Stimulated activated CD8-positive, alpha-beta memory T cell treated with anti-CD3 and anti-CD28 coated beads, Interleukin-7, amount 100 ng/mL, for 4 hours (primary cell): ENCODE measurements around the gene SPSB1.
A peak's percentile ranks its signal among the peaks of the same experiment; 100 is the strongest.

ENCODE experiments used
- DNase-seq, 2 donors: peaks; one replicate each; pipeline ENCODE4 v3.0.0-alpha.2; 2020; ENCODE audit warnings: low read depth in 2 of 2

The SPSB1 gene

DNA sequence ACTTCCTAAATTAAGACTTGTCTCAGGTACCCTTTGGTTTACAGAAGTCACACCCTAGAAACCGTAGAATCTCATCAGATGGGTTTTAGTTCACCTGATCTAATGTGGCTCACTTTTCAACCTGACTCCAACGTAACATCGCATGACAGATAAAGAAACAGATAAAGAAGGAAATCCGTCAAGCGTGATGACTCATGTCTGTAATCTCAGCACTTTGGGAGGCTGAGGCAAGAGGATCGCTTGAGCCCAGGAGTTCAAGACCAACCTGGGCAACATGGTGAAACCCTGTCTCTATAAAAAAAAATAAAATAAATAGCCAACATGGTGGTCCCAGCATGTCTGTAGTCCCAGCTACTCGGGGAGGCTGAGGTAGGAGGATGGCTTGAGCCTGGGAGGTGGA lies 97.3 kb downstream of the SPSB1 start:
- no peak for DNase-seq

DNA sequence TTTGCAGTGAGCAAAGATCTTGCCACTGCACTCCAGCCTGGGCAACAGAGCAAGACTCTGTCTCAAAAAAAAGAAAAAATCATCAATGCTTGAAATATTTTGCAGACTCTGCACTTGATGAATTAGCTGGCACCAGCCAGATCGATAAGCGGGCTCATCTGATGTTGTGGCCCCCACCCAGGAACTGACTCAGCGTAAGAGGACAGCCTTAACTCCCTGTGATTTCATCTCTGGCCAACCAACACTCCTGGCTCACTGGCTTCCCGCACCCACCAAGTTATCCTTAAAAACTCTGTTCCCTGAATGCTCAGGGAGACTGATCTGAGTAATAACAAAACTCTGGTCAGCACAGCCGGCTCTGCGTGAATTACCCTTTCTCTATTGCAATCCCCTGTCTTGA lies 98.9 kb downstream of the SPSB1 start:
- DNase-seq, result no peak

DNA sequence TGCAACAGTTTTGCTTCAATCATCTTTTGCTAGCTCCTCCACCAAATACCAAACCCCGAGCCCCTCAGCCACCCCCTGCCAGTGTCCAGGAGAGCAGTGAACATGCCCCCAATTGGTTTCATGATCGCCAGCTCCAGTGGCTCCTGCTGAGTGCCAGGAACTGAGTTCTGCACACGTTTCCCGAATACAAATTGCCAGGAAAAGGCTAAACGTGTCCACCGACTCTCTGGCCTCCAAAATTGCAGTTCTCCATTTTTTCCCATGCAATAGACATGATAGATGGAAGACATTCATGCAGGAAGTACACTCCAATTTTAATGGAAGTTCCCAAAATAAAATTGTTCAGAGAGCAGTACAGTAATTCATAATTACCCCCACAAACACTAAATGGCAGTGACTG lies 101.3 kb downstream of the SPSB1 start:
- no peak for DNase-seq

DNA sequence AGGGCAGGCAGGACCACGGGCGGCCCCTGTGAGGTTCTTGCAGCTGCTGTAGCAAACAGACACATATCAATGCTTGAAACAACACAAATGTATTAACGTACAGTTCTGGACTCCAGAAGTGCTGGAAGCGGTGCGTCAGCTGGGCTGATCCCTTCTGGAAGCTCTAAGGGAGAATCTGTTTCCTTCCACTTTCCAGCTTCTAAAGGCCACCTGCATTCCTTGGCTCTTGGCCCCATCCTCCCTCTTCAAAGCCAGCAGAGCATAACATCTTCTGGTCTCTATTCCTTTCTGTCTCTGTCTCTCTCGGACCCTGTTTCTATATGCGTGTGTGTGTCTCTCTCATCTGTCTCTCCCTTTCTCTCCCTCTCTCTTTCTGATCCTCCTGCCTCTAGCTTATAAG lies 102.3 kb downstream of the SPSB1 start:
- DNase-seq, result no peak

DNA sequence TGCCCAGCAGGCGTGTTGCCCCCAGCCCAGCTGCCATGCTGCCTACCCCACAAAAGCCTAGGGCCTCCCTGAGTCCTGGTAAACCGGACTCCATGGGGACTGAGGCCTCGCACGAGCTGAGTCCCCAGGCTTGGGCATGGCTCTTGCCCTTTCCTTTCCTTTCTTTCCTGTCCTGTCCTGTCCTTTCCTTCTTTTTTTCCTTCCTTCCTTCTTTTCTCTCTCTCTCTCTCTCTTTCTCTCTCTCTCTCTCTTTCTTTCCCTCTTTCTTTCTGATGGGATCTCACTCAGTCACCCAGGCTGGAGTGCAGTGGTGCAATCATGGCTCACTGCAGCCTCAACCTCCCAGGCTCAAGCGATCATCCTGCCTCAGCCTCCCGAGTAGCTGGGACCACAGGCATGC lies 104.4 kb downstream of the SPSB1 start:
- no peak for DNase-seq

DNA sequence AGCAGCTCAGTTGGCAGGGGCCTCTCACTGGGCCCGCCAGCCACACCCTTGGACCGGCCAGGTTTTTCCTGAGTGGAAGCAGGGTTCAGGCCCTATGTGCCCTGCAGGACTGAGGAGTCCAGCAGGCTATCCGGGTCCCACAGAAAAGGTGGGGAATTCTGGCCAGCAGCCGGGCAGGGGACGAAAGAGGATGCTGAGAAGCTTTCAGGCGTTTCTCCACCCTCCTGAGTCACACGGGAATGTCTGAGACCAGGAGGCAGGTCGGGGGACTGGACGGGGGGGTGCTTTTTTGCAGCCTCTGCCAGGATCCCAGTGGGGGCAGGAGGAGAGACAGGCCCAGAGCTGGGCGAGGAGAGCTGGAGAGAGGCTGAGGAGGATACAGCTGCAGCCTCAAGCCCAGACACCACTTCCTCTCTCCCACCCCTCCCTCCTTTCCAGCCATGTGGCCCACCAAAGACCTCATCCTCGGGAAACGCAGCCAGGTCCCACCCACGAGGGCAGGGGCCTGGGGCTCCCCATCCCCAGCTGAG lies 105.4 kb downstream of the SPSB1 start:
- DNase-seq, result no peak

DNA sequence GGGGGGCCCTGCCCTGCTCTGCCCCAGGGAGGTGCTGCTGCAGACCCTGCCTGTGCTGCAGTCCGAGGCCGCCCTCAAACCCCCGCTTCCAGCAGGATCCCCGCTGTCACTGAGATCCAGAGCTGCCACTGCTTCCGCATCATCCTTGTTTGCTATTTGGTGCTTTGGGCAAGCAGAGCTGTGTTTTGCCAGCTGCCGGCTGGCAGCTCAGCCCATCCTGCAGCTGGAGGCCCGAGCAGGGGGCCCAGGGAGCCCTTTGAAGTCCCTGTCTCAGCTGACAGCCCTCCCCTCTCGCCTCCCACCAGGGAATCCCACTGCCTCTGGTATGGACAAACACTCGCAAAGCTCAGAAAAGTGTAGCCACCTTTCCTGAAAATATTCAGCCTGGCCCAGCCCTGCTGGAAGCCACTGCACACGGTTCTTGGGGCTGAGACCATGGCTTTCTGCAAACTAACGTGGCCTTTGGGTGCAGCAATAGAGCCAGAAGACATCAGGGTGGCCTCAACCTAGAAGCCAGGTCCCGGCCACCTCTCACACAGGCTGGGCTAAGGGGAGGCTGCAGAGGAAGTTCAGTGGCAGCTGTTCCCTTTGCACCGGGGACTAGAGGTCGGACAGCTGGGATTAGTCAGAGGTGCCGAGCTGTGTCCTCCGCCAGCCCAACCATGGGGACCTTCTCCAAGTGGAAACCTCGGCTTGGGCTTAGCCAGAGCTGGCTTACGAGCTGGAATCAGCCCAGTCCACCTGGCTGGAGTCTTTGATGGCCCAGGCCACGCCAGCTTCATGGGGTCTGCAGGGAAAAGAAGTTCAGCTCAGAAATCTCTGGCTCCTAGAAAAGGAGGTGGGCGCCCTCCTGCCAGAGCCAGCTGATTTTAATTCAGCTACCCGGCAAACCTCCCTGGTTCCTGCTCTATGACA lies 107.1 kb downstream of the SPSB1 start:
- DNase-seq, result no peak

DNA sequence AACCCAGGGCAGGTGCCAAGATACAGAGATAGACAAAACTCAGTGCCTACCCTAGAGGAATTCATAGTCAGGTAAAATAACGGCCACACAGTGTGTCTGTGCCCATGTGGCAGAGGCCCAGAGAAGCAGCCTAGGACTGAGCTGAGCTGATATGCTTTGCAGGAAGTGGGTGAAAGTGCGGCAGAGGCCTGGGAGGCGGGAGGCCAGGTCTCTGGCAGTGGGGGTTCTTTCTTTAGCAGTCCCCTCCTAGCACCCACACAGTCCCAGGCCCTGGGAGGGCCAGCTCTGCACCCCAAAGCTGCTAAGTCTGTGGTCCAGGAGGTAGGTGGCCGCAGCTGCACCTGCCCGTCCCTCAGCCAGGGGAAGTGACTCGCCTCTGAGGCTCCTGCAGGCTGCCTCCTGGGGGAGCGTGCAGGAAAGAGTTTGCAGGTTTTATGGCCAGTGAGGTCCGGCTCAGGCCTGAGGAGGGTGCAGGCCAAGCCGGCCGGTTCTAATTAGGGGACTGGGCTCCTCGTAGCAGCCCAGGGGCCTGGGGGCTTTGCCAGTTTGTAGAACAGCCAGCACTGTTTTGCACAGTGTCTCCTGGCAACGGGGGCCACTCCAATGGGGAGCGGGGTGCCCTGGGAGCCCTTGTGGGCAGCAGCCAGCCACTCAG lies 107.9 kb downstream of the SPSB1 start:
- no peak for DNase-seq

DNA sequence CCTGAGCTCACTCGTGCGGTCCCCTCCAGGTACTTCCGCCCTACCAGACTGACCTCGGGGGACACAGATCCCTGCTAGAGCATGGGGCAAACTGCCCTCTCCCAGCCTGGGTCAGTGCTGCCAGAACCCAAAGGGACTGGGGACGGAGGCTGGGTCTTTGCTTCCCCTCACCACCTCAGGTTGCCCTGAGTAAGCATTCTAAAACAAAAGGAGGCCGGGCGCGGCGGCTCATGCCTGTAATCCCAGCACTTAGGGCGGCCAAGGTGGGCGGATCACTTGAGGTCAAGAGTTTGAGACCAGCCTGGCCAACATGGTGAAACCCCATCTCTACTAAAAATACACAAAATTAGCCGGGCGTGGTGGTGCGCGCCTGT lies 108.4 kb downstream of the SPSB1 start:
- DNase-seq, result no peak

DNA sequence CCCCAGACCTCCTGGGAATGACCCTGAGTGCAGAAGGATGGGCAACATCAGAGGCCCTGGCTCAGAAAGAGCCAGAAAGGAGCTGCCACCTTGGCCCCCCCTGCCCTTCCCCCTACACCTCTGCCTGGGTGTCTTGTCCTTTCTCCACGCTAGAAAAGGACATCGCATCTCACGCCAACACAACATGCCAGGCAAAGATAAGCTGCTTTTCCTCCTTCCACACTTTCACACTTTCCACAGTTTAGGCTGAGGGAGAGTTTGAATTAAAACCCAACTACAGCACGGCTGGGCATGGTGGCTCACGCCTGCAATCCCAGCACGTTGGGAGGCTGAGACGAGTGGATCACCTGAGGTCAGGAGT lies 109.5 kb downstream of the SPSB1 start:
- no peak for DNase-seq

DNA sequence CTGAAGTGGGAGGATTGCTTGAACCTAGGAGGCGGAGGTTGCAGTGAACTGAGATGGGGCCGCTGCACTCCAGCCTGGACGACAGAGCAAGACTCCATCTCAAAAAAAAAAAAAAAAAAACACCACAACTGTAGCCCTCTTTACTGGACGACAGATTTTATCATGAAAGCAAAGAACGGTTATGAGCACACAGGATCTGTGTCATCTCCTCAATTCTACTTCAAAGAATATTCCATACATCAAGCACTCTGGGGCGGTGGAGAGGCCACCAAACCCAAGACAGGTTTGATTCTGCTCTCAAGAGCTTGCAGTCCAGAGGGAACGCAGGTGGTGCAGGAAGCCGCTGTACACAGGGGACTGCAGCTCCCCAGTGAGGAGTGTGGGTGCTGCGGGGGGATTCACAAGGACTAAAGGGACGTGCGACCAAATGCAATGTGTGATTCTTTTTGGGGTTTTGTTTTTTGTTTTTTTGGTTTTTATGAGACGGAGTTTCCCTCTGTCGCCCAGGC lies 110.1 kb downstream of the SPSB1 start:
- DNase-seq, result no peak

DNA sequence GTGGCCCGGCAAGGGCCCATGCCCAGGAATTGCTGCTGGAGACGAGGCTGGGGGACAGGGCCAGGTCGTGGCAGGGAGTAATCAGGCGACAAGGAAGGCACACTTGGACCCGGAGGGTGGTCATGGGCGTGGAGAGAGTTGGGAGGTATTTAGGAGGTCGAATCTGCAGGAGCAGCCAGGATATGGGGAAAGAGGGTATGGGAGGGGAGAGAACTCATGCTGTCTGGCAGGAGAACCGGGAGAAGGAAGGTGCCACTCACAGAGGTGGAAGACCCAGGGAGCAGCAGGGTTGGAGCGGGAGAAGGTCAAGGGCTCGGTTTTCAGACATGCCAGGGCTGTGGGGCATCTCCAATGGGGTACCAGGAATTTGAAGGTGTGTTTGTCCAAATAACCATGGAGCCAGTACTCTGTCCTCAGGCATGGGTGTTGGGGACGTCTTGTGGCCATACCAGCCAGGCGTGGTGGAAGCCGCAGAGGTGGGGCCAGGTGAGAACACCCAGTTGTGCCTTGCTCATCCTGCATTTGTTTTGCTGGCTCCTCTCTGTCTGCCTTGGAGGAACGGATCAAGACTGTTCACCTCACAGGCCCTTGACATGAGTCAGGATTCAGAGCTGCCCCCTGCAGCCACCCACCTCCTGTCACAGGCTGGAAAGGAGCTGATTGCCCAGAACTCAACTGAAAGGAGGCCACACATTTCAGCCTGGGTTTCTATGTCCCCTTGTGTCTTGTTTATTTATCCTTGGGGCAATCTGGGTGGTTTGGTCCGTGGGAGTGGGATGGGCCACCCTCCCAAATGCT lies 111.6 kb downstream of the SPSB1 start:
- no peak for DNase-seq

DNA sequence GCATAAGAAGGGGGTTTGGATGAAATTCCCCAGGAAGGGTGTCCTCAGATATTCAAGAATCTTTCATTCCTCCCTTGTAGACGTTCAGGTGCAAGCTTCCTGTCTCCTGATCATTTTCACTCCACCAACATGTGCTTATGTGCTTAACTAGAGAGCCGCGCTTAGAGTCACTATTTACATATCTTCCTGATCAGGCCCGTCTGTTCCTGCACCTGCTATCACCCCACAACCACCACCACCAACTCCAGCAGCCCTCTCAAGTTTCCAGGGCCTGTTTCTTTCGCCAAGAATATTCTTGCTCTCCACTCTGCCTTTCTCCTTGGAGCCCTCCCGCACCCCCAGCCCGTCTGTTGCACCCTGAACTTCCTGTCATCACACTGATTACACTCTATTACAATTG lies 113.4 kb downstream of the SPSB1 start:
- no peak for DNase-seq

DNA sequence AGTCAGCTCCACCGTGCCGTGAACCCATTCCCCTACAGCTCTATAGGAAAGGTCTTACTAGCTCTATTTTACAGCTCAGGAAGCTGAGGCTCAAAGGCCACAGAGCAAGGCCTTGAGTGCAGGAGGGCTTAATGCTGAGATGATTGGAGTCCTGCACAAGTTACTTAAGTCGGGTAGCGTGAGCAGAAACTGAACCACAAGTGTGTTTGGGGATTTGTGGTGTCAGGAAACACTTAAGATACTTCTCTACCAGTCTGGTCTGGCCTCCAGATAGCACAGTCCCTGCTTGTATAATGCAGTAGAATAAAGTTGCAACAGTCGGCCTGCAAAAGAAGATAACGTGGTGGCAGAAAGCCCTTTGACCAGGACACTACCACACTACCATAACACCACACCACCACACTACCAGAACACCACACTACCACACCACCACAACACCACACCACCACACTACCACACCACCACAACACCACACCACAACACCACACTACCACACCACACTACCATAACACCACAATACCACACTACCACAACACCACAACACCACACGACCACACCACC lies 118.1 kb downstream of the SPSB1 start:
- no peak for DNase-seq

DNA sequence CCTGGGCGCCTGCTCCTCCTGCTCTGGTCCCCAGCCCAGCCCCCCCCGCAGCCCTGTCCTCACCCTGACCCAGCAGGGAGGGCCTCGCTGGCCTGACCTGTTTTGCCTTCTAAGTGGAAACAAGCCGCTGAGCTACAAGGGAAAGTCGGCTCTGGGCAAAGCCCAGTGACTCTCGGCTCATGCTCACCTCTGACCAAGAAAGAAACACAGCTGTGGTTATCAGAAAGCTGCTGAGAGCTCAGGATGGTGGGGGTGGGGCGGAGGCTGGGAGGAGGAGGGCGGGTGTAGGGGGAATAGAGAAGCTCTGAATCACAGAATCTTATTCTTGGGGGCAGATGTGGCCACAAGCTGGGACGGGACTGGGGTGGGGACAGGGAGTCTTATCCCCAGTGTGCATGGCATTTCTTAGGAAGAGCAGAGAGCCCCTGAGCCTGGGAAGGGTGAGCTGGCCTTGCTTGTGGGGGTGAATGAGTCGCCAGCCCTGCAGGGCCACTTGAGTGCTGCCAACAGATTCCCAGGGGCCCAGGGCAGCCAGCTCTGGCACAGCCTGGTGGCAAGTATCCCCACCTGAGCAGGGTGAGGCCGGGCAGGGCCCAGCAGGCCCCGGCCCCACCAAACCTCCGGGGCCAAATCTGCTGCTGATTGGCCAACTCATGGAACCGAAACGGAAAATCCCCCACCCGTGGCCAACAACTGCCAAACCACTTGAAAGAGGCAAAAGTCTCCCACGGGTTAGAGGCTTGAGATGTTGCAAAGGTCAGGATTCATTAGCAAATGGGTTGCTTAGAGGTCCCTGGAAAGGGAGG lies 120.6 kb downstream of the SPSB1 start:
- DNase-seq, result peak; percentile 34 to 40

DNA sequence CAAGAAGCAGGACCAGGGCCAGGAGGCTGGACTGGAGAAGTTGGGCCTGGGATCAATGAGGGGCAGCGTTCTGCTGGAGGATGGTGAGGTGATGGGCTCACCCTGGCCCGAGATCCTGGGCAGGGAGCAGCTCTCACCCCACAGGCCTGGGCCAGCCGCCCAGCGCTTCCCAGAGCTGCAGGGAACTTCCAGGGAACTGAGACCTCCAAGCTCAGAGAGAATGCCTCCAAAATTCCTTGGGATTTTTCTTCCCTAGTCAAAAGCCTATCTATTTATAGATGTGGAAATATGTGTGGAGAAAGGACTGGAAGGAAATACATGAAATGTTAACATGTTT lies 121.2 kb downstream of the SPSB1 start:
- no peak for DNase-seq

DNA sequence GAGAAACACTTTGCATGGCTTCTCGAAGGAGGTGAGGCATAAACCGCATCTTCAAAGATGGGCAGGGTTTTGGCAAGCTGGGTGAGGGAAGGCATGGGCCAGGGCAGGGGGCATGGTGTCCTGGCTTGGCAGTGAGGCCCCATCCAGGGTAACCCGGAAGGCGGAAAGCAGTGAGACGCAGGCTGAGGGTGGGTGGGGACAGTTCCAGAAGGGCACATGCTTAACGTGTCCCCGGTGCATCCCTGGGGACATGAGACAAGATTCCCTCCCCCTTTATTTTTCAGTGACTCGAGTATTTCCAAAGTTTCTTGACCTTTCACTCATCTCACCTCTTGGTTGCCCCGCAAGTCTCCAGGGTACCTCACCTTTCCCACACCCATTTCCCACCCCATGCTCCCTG lies 123.8 kb downstream of the SPSB1 start:
- DNase-seq, result no peak

DNA sequence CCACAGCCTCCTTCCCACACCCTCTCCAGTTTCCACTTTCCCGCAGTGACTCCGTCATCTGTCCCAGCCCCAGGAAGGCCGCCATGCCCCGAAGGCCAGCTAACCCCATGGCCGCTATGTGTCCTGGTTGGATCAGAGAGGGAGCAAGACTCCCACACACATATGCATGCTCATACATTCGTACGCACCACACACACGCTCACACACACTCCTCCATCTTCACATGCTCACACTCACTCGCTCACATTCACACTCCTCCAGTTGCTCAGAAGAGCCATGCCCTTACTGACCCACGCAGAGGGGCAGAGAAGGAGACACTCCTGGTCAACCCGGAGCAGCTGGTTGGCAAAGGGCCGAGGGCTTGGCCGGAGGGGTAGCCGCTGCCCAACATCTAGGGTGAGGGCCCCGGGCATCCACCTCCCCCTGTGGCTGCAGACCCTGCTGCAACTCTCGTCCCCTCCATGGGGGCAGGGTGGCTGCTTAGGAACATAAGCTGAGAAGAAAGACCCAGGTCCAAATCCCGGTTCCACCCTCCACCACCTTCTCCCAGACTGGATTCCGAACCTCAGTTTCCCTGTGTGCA lies 124.3 kb downstream of the SPSB1 start:
- DNase-seq, result no peak

DNA sequence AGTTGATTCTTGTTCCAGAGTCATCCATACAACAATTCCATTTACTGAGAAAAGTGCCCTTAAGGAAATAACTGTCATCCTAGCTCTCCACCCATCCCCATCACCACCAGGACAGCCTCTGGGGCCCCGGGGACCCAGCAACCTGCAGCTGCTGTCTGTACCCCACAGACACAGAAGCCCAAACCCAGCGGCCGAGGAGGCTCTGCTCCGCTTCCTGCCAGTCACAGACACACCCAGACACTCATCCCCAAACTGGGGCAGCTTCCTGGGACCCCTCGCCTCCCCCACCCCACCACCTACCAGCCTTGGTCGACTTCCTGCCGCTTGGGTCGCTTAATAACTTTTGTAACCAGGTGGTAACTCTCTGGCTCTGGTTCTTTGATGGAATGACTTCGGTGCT lies 125.0 kb downstream of the SPSB1 start:
- no peak for DNase-seq

DNA sequence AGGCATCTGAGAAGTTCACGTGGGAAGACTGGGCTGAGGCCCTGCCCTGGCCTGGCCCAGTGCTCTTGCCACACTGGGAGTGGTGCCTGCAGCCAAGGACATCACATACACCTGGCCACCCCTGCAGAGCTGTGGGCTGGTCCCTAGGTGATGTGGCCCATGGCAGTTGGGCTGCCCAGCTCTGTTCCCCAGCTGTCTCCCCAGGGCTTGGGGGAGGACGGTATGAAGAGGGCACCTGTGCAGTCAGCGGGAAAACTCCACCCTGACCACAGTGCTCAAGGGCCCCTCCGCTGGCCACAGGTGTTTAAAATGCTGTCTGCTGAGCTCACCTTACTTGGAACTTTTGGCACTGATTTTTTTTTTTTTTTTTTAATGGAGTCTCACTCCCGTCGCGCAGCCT lies 126.2 kb downstream of the SPSB1 start:
- no peak for DNase-seq
